ENCODE measurements around the gene TRMT1.
A peak's percentile ranks its signal among the peaks of the same experiment; 100 is the strongest.
"Not testable (repeated sequence)": the region's sequence is repeated elsewhere in the genome, so short reads cannot be mapped to it uniquely, and the experiment has no call there.

The TRMT1 gene

GRCh38 chr19:13149628-13150186, 33.2 kb upstream of the TRMT1 start:
- peak overlapping the region; percentile 89 for H3K27ac ChIP-seq (replicated peaks)
- no peaks in the 10 kb centered on the region for H3K27me3 ChIP-seq (ENCODE audit: insufficient read depth, poor library complexity, severe bottlenecking)
- peak; percentile 61 to 63 for DNase-seq (ENCODE audit: low read depth in 1 of 2, low spot score in 1 of 2)
- peak overlapping the region; percentile 71 for H3K4me3 ChIP-seq (replicated peaks; ENCODE audit: insufficient read depth, low read length)
- TF ChIP-seq, protein P1, sequence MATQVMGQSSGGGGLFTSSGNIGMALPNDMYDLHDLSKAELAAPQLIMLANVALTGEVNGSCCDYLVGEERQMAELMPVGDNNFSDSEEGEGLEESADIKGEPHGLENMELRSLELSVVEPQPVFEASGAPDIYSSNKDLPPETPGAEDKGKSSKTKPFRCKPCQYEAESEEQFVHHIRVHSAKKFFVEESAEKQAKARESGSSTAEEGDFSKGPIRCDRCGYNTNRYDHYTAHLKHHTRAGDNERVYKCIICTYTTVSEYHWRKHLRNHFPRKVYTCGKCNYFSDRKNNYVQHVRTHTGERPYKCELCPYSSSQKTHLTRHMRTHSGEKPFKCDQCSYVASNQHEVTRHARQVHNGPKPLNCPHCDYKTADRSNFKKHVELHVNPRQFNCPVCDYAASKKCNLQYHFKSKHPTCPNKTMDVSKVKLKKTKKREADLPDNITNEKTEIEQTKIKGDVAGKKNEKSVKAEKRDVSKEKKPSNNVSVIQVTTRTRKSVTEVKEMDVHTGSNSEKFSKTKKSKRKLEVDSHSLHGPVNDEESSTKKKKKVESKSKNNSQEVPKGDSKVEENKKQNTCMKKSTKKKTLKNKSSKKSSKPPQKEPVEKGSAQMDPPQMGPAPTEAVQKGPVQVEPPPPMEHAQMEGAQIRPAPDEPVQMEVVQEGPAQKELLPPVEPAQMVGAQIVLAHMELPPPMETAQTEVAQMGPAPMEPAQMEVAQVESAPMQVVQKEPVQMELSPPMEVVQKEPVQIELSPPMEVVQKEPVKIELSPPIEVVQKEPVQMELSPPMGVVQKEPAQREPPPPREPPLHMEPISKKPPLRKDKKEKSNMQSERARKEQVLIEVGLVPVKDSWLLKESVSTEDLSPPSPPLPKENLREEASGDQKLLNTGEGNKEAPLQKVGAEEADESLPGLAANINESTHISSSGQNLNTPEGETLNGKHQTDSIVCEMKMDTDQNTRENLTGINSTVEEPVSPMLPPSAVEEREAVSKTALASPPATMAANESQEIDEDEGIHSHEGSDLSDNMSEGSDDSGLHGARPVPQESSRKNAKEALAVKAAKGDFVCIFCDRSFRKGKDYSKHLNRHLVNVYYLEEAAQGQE (IDR thresholded peaks at IDR 0.05; ENCODE audit: insufficient replicate concordance, low read depth) = no peak
- TF ChIP-seq SPI1 (IDR thresholded peaks at IDR 0.05; ENCODE audit: borderline replicate concordance, low read depth) (no peak), GABPA (IDR thresholded peaks at IDR 0.05; ENCODE audit: low read depth) (no peak), POLR2AphosphoS5 (IDR thresholded peaks at IDR 0.05; ENCODE audit: low read depth) (no peak; the same call in 1 of the 2 replicates)

- peak overlapping the region; percentile 89 for H3K27ac ChIP-seq (replicated peaks)
Observed at GRCh38 chr19:13149173-13149627, 32.7 kb upstream of the TRMT1 start.

DNA sequence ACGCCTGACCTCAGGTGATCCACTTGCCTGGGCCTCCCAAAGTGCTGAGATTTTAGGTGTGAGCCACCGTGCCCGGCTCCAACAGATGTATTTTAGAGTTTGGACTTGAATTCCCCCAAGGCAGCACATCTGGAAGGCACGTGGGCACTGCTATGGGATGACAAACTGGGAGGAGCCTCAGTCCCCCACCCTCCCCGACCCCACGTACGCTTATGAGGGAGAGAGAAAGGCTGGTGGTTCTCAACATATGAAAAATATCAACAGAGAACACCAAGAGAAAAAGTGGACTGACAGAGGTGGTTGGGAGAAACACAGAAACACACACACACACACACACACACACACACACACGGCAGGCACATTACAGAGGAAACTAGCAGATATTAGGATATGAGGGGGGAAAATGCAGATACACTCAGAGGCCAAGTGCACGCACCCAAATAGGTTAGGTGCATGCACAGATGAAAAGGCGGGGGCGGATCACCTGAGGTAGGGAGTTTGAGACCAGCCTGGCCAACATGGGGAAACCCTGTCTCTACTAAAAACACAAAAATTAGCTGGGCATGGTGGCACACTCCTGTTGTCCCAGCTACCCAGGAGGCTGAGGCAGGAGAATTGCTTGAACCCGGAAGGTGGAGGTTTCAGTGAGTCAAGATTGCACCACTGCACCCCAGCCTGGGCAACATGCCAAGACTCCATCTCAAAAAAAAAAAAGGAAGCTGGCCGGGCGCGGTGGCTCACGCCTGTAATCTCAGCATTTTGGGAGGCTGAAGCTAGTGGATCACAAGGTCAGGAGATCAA, 30.4 kb upstream of the TRMT1 start:
- peak; percentile 77; the same call in 1 of the 2 replicates for TF ChIP-seq POLR2AphosphoS5 (IDR thresholded peaks at IDR 0.05; ENCODE audit: low read depth)
- no peak for TF ChIP-seq GABPA (IDR thresholded peaks at IDR 0.05; ENCODE audit: low read depth)
- TF ChIP-seq SPI1 (IDR thresholded peaks at IDR 0.05; ENCODE audit: borderline replicate concordance, low read depth) = peak; percentile 60; the same call in 1 of the 2 replicates
- peak overlapping the region; percentile 44 for H3K27ac ChIP-seq (replicated peaks)
- H3K27me3 ChIP-seq (ENCODE audit: insufficient read depth, poor library complexity, severe bottlenecking) = no peaks in the 10 kb centered on the region
- peak; percentile 63 to 82 for DNase-seq (ENCODE audit: low read depth in 1 of 2, low spot score in 1 of 2)
- no peak overlapping the region; the same call in 1 of the 2 replicates for H3K4me3 ChIP-seq (replicated peaks; ENCODE audit: insufficient read depth, low read length)

More at GRCh38 chr19:13149173-13149627, 32.7 kb upstream of the TRMT1 start:
- not testable (repeated sequence) for H3K27me3 ChIP-seq (ENCODE audit: insufficient read depth, poor library complexity, severe bottlenecking)
- peak overlapping the region; percentile 71 for H3K4me3 ChIP-seq (replicated peaks; ENCODE audit: insufficient read depth, low read length)
- peak in 1 of 2 experiments; percentile 63 for DNase-seq (ENCODE audit: low read depth in 1 of 2, low spot score in 1 of 2)

DNA sequence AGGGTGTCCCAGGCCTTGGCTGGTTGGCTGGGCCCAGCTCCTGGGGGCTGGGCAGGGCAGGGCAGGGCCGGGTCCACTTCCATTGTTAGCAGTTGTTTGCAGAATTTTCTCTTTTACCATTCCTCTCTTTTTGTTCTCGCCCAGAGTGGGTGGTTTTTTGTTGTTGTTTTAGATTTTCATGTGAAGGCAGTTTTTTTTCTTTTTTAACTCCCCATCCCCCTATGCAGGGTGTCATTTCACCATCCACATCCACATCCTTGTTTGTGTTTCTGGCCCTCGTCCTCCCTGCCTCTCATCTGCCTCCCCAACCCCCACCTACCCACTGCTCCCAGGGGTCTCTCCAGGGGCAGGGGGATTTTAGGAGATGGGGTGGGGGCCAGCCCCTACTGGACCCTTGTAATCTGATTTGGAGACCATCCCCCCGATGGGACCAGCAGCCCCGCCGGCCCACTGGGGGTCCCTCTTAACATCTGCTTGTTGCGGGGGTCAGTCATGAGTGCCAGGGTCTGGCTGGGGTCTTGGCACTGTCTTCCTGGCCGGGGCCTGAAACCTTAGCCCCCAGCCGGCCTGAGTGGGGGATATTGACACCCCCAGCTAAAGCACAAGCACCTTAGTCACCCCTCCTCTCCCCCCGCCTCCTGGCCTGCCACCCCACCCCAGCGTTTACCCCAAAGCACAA, 23.2 kb upstream of the TRMT1 start:
- H3K4me3 ChIP-seq (replicated peaks; ENCODE audit: insufficient read depth, low read length) = no peak overlapping the region
- TF ChIP-seq SPI1 (IDR thresholded peaks at IDR 0.05; ENCODE audit: borderline replicate concordance, low read depth) (no peak), GABPA (IDR thresholded peaks at IDR 0.05; ENCODE audit: low read depth) (no peak), POLR2AphosphoS5 (IDR thresholded peaks at IDR 0.05; ENCODE audit: low read depth) (no peak)
- TF ChIP-seq, protein P1 (IDR thresholded peaks at IDR 0.05; ENCODE audit: insufficient replicate concordance, low read depth) = no peak
- TF ChIP-seq, protein P2, sequence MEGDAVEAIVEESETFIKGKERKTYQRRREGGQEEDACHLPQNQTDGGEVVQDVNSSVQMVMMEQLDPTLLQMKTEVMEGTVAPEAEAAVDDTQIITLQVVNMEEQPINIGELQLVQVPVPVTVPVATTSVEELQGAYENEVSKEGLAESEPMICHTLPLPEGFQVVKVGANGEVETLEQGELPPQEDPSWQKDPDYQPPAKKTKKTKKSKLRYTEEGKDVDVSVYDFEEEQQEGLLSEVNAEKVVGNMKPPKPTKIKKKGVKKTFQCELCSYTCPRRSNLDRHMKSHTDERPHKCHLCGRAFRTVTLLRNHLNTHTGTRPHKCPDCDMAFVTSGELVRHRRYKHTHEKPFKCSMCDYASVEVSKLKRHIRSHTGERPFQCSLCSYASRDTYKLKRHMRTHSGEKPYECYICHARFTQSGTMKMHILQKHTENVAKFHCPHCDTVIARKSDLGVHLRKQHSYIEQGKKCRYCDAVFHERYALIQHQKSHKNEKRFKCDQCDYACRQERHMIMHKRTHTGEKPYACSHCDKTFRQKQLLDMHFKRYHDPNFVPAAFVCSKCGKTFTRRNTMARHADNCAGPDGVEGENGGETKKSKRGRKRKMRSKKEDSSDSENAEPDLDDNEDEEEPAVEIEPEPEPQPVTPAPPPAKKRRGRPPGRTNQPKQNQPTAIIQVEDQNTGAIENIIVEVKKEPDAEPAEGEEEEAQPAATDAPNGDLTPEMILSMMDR (IDR thresholded peaks at IDR 0.05; ENCODE audit: insufficient read depth, low read length) = no peak
- H3K27ac ChIP-seq (replicated peaks) = peak overlapping the region; percentile 66
- H3K27me3 ChIP-seq (ENCODE audit: insufficient read depth, poor library complexity, severe bottlenecking) = no peaks in the 10 kb centered on the region
- no peak for DNase-seq (ENCODE audit: low read depth in 1 of 2, low spot score in 1 of 2)

GRCh38 chr19:13138916-13139198, 22.3 kb upstream of the TRMT1 start:
- H3K4me3 ChIP-seq (replicated peaks; ENCODE audit: insufficient read depth, low read length) = no peak overlapping the region
- peak in 1 of 2 experiments; percentile 71 for DNase-seq (ENCODE audit: low read depth in 1 of 2, low spot score in 1 of 2)
- H3K27ac ChIP-seq (replicated peaks) = peak overlapping the region; percentile 50
- TF ChIP-seq GABPA (IDR thresholded peaks at IDR 0.05; ENCODE audit: low read depth) = no peak
- TF ChIP-seq, protein P2 (IDR thresholded peaks at IDR 0.05; ENCODE audit: insufficient read depth, low read length) = no peak
- TF ChIP-seq, protein P1 (IDR thresholded peaks at IDR 0.05; ENCODE audit: insufficient replicate concordance, low read depth) = no peak
- TF ChIP-seq SPI1 (IDR thresholded peaks at IDR 0.05; ENCODE audit: borderline replicate concordance, low read depth) = no peak
- no peak for TF ChIP-seq POLR2AphosphoS5 (IDR thresholded peaks at IDR 0.05; ENCODE audit: low read depth)
- H3K27me3 ChIP-seq (ENCODE audit: insufficient read depth, poor library complexity, severe bottlenecking) = no peaks in the 10 kb centered on the region

All from HL-60 (cell line).